Stimulated activated CD4-positive, alpha-beta T cell treated with anti-CD3 and anti-CD28 coated beads, Interleukin-2, amount 100 ng/mL, for 4 hours (primary cell): Measurements from ENCODE around the gene PHLDA3.

Experiments
- DNase-seq: peaks from one replicate; pipeline ENCODE4 v3.0.0-alpha.2; 2020; ENCODE audit warnings: low read depth

The PHLDA3 gene

DNA sequence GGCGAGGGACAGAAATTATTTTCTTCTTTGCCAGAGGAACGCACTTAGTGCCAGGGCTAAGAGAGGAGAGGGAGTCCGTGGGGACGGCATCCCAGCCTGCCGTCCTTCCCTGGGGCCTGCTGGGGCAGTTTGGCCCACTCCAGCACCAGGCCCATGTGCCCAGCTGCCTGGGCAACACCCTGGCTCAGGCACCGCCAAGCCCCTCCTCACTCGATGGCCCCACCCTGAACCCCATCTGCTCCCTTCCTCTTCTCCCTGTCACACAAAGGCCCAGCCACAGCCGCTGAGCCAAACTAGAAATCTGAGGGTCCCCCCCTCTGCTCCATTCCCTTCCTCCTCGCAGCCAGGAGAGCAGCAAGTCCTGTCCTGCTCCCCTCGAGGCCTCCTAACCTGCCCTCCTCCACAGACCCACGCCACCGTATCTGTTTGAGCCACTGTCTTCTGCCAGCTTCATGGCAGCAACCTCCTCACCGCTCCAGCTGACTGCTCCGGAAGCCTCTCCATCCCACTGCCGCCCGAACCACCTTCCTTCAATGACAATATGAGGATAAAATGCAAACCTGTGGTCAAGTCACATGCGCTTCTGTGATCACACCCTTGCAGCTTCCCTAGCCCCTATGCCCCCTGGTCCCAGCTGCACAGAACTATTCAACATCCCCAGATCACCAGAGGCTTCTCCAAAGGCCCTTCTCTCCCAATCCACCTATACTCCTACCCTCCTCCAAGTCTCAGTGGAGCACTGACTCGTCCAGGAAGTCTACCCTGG, 39.1 kb downstream of the PHLDA3 start:
- no peak for DNase-seq

DNA sequence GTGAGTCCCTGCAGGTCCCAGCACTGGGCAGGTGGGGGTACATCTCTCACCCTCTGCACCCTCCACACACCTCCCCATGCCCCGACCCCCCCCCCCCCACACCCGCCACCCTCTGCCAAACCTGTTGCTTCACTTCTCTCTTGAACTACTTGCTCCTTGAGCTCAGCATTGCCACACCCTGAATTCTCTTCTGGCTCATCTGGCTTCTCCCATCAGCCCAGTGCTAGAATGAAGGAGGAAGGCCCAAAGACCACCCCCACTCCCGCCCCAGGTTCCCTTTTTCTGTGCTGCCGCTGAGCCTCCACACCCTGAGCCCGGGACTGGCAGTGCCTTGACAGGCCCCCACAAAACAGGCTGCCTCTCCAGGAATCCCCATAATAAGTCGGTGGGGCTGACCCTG, 41.0 kb downstream of the PHLDA3 start:
- DNase-seq, result no peak

DNA sequence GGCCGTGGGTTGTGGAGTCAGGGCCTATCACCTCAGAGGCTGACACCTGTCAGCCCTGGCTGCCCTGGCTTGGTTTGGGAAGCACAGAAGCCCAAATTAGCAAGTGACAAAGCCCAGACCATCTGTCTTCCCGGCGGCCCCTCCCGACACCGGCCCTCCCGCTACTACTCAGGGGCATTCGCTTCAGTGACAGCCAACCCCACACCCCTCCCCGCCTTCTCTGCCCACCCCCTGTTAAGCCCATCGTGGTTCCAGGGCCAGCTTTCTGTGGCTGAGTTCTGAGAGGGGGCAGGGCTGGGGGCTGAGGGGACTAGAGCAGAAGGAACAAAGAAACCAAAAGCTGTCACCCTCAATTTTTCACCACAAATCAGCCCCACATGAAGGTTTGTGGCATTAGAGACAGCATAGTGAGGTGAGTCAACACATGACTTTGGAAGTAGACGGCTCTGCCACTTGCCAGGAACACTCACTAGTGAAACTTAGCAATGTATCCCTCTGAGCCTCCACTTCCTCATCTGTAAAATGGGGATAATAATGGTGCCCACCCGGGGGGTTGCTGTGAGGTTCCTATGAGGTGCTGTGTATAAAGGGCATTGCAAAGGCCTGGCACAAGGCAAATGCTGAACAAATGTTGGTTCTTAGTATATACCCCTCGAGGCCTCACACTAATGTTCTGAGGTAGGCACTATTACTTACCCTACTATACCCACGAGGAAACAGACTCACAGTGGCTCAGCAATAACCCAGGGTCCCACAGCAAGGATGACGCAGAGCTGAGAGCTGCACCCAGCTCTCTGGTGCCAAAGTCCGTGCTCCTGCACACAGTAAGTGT, 42.3 kb downstream of the PHLDA3 start:
- DNase-seq, result no peak

DNA sequence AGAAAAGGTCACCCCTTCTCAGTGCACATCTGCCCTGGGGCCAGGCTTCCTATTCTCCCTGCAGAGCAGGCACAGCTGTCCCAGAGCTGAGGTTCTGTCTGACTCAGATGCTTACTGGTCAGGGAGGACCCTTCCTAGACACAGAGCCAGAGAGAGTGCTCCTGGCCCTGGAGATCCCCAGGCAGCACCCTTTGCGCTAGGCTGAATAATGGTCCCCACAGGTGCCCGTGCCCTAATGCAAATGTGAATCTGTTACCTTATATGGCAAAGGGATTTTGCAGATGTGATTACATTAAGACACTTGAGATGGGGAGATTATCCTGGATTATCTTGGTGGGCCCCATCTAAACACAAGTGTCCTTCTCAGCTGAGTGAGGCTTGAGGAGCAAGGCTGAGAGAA, 44.8 kb downstream of the PHLDA3 start:
- DNase-seq, result no peak

DNA sequence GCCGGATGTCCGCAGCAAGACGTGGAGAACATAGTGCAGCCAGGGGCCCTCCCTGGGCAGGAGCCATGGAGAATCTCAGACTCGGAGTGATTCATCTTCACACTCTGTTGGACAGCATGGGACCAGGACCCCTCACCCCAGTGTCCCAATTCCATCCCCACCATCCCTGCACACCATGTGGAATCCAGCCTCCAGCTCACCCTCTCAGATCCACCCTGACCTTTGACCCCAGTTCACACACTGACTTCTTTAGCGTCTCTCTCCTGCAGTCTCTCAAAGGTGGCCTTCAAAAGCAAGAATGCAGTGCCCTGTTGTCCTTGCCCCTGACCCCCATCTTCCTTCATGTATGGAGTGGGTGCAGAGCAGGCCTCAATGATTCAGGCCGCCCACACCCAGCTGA, 45.3 kb downstream of the PHLDA3 start:
- no peak for DNase-seq

DNA sequence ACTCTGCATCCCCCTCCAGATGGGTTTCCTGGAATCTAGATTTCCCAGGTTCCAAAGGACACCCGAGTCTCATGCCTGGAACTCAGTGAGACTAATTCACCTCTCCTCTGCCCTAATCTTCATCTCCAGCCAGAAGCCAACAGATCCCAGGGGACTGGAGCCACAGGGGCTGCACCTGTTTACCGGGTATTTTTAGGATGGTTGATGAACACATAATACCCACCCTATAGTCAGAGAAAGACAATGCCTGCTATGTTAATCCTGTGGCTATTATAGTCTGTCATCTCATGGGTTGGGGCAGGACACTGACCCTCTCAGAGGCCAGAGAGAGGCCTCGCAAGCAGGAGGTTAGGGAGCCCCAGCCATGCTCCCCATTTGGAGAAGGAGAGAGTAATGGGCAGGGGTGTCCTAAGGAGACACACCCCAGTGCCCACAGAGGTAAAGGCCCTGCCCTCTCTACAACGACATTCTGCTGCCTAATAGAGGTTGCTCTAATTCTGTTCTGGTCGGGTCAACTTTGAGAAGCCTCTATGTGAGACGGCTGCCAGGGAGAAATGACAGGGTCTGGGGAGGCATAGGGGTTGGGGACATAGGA, 46.5 kb downstream of the PHLDA3 start:
- DNase-seq, result no peak

DNA sequence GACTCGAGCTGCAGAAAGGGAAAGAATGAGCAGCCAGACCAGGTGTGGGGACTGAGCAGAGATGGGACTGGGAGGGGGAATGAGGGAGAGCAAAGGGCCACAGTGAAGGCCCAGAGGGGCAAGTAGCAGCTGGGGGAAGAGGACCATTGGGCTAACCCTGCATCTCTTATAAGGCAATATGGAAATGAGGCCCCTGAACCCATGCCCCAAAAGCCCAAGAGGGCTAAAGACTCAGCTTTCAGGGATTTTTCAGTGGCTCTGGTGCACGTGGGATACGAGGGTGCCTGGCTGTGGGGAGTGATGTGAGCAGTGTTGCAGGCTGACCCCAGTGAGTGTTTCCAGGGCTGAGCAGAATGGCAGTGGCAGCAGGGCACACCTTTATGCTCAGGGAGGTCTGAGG, 47.0 kb downstream of the PHLDA3 start:
- no peak for DNase-seq

DNA sequence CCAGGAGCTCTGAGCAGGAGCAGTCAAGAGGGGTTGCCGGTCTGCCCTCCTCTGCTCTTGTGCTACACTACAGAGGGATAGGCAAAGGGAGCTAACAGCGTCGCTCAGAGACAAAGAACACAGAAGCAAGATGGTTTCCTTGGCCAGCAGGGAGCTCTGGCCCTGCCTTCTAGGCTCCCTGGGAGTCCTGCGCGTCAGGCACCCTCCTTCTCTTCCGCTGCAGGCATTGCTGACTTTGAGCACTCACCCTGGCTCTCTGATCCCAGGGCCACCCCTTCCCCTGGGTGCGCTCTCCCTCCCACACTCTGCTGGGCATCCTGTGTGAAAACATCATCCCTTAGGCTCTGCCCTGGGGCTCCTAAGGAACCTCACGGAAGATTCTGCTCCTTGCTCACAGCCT, 47.9 kb downstream of the PHLDA3 start:
- DNase-seq, result no peak

DNA sequence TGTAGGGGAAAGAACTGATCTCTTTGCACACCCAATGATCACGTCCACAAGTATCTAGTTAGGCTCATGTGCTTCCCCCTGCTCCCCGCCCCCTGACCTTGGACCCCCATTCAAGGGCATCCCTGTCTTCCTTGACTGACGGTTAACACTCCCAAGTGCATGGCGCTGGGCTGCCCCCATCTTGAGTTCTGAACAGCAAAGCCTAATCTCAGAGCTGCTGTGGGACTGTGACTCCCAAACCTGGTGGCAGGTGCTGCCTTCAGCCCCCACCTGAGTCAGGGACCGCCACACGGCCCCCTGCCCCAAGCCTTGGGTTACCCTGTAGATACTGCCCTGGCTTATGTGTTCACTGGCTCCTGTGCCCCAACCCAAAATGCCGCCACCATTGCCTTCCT, 48.4 kb downstream of the PHLDA3 start:
- DNase-seq, result no peak

DNA sequence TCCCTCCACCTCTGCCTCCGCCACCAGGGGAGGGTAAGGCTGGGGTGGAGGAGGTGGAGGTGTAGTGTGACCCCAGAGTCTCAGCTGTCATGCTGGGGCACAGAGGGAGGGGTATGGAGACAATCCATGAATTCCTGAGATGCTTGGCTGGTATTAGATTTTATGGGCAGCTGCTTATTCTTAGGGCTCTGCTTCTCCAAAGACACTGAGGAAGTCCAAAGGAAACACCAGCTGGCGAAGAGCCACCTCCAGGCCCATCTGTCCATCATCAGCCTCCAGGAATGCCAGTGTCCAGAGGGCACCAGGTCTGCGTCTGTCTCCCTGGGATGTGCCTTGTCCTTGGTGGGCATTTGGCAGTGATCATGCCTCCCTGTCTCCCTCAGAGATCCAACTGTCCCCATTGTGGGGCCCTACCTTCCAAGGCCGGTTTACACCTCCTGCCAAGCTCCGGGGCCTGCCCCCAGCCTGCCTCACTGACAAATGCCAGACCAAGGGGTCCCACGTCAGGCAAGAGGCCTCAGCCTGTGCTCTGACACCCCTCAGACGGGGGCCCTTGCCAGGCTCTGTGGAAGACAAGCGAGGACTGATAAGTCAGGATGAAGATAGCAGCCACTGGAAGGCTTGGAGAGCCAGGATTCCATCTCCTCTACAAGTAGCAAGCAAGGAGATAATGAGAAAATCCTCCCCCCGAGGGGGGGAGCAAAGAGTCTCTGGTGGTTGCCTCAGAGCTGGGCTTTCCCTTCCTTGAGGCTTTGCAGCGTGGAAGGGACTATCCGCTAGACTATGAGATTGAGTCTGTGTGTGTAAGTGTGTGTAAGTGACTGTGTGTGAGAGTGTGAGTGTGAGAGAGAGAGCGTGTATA, 49.0 kb downstream of the PHLDA3 start:
- DNase-seq, result no peak

DNA sequence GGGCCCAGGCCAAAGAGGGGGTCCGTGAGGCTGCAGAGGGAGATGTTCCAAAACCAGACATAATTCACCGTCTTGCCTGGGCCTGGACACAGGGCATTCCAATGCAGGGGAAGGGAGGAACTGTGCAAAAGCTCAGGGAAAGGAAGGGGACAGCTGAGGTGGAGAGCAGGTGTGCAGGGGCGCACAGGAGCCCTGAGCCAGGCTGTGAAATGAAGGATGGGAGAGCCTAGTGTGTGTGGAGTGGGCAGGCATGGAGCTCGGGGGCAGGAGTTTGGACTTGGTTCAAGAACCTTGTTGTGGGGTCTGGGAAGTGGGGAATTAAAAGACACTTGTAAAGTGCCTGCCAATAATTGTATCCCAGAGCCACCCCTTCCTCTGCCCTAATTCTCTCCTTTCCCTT, 49.7 kb downstream of the PHLDA3 start:
- no peak for DNase-seq

DNA sequence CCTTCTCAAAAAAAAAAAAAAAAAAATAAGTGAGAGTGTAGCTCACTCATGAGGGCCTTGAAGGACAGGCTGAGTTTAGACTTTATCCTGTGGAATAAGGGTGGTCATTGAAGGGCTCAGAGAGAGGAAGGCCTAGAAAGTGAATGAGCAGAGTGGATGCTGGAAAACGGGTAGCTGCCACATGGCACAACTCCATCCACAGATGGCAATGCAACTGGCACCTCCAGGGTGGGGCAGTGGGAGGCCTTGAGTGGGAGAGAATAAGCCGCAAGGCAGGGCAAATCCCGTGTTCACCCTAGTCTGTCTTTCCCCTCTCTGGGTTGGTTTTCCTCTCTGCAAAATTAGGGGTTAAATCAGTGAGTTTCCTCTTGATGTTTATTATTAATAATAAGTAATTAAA, 50.5 kb downstream of the PHLDA3 start:
- DNase-seq, result no peak
